HepG2 (cell line): ENCODE measurements around the gene ANKRD2.

Experiments used
- ASH2L ChIP-seq: fragments of 300-600, 200-600 bp; sonication (generic); IDR thresholded peaks from 2 replicates; pipeline ENCODE4 v1.7.0; 2017; ENCODE audit warnings: low read depth, mild to moderate bottlenecking, moderate library complexity, mixed read lengths, low read length; ENCODE audit not compliant: insufficient read length
- CREB1 ChIP-seq, 2 experiments: fragments of 450-650 bp in 1 of 2; IDR thresholded peaks; 2 replicates each; pipeline ENCODE4 v1.6.1; 2016 to 2017; ENCODE audit warnings: control low read depth in 1 of 2, mild to moderate bottlenecking in 1 of 2, missing compliant biosample characterization in 1 of 2, missing genetic modification characterization in 1 of 2
- HNF4A ChIP-seq: sonication (generic); formaldehyde crosslinking; IDR thresholded peaks from 2 replicates; pipeline ENCODE4 v1.4.0; 2020; ENCODE audit warnings: missing genetic modification reagents
- HOXA9 ChIP-seq: sonication (generic); formaldehyde crosslinking; IDR thresholded peaks from 2 replicates; pipeline ENCODE4 v1.8.1; 2022; ENCODE audit warnings: missing genetic modification reagents, mild to moderate bottlenecking, moderate library complexity, borderline replicate concordance
- MTF1 ChIP-seq: sonication (generic); formaldehyde crosslinking; IDR thresholded peaks from 2 replicates; pipeline ENCODE4 v1.5.0; 2020; ENCODE audit warnings: missing genetic modification reagents
- ZFX ChIP-seq: sonication (generic); formaldehyde crosslinking; IDR thresholded peaks from 2 replicates; pipeline ENCODE4 v1.4.0; 2020; ENCODE audit warnings: mild to moderate bottlenecking, low read depth, missing genetic modification reagents, moderate library complexity
- ZNF274 ChIP-seq: sonication (generic); formaldehyde crosslinking; IDR thresholded peaks from 2 replicates; pipeline ENCODE4 v1.5.1; 2020; ENCODE audit warnings: mild to moderate bottlenecking, missing genetic modification reagents
- ZNF496 ChIP-seq: sonication (generic); formaldehyde crosslinking; IDR thresholded peaks from 2 replicates; pipeline ENCODE4 v1.8.1; 2023; ENCODE audit warnings: mild to moderate bottlenecking, moderate library complexity, missing genetic modification reagents; ENCODE audit not compliant: insufficient replicate concordance
- ZNF629 ChIP-seq: sonication (generic); formaldehyde crosslinking; conservative IDR thresholded peaks from 2 replicates; pipeline ENCODE4 v1.5.0; 2020; ENCODE audit warnings: missing genetic modification reagents
- ZZZ3 ChIP-seq: sonication (generic); formaldehyde crosslinking; IDR thresholded peaks from 2 replicates; pipeline ENCODE4 v1.4.0; 2020; ENCODE audit warnings: missing genetic modification reagents, mild to moderate bottlenecking, borderline replicate concordance

GRCh38 chr10:97532935-97533671 lies 39.5 kb upstream of the ANKRD2 start:
- TF ChIP-seq MTF1 (CRISPR knock-in tag) (no peak), ZNF629 (CRISPR knock-in tag) (no peak), ZNF496 (CRISPR knock-in tag) (no peak), ZZZ3 (CRISPR knock-in tag) (no peak), HNF4A (CRISPR knock-in tag) (no peak), HOXA9 (no peak), ZNF274 (CRISPR knock-in tag) (no peak), CREB1 (IDR thresholded peaks at IDR 0.05) (no peak), CREB1 (CRISPR knock-in tag; IDR thresholded peaks at IDR 0.05) (no peak), ASH2L (no peak), ZFX (CRISPR knock-in tag) (no peak)
